Subcutaneous adipose tissue (tissue), 4 donors: ENCODE data around the gene ASF1A. TPM values are rescaled to one million over a fixed set of nuclear protein-coding genes. Genes with fewer than 3 reads are reported as not detected.

Experiments
- CTCF ChIP-seq: fragments of 450-650 bp; IDR thresholded peaks from one replicate; pipeline ENCODE4 v1.5.1; 2016; ENCODE audit warnings: low read depth, mild to moderate bottlenecking, control low read depth, antibody characterized with exemption, moderate library complexity
- total RNA-seq, 4 donors: library from RNA; depleted of rRNA; stranded (reverse); fragments of >200 nt; gene quantifications; one replicate each; pipeline ENCODE4 v1.1.0, GENCODE V29; 2016

ASF1A gene
- total RNA-seq, 4 donors from 2014 or later: 5.3 to 11.4 (median 8.3) TPM

- no peak for TF ChIP-seq CTCF
Measured at GRCh38 chr6:118881440-118882313, 12.3 kb upstream of the ASF1A start.

GRCh38 chr6:118882314-118882905, 11.5 kb upstream of the ASF1A start:
- TF ChIP-seq CTCF: no peak

- TF ChIP-seq CTCF: no peak
Measured at GRCh38 chr6:118886641-118887040, 7.3 kb upstream of the ASF1A start.

- TF ChIP-seq CTCF: no peak
Measured at GRCh38 chr6:118889163-118889562, 4.8 kb upstream of the ASF1A start.

GRCh38 chr6:118890997-118891790, 2.8 kb upstream of the ASF1A start:
- TF ChIP-seq CTCF: no peak

- no peak for TF ChIP-seq CTCF
Measured at GRCh38 chr6:118892355-118892991, 1.5 kb upstream of the ASF1A start.
